Motor neuron (in vitro differentiated cells): Measurements from ENCODE around the gene TRAPPC10. TPM values are rescaled to one million over a fixed set of nuclear protein-coding genes. Genes with fewer than 3 reads are reported as not detected.
"Not testable (repeated sequence)": the region's sequence is repeated elsewhere in the genome, so short reads cannot be mapped to it uniquely, and the experiment has no call there.

Experiments used
- ATAC-seq, 8 experiments: fragments of 200-7000 bp; cut with Tn5 transposase; replicated peaks in 6 of 8; 2 replicates each; pipeline ENCODE4 v1.8.0; 2021; ENCODE audit warnings: mild to moderate bottlenecking in 8 of 8, moderate library complexity in 8 of 8
- H3K27ac ChIP-seq, 2 donors: fragments of 250-450 bp; sonication (Bioruptor Pico); 2 replicates each; pipeline ENCODE4 v1.9.0; 2021; ENCODE audit warnings: antibody characterized with exemption in 2 of 2, mild to moderate bottlenecking in 2 of 2, moderate library complexity in 1 of 2
- H3K4me1 ChIP-seq, 2 donors: fragments of 250-450 bp; sonication (Bioruptor Pico); replicated peaks in 1 of 2; 2 replicates each; pipeline ENCODE4 v1.6.1; 2021; ENCODE audit warnings: antibody characterized with exemption in 2 of 2, mild to moderate bottlenecking in 2 of 2, moderate library complexity in 1 of 2
- H3K4me3 ChIP-seq, 5 donors: fragments of 250-450 bp; sonication (Bioruptor Pico); 2 replicates each; pipeline ENCODE4 v1.9.0; 2021; ENCODE audit warnings: antibody characterized with exemption in 5 of 5, mild to moderate bottlenecking in 5 of 5, moderate library complexity in 4 of 5
- WGBS, 10 experiments: fragments of 450-650 bp; shearing (Covaris generic); methylation state at CpG; one replicate each; pipeline ENCODE4 v1.0.0; 2022; 5-methylcytosine and 5-hydroxymethylcytosine counted together
- in situ Hi-C, 9 experiments: fragments of 400-800 bp; cut with MboI; loops; one replicate each; pipeline ENCODE4 v1.15.0; 2021; ENCODE audit warnings: low sequenced_read_pairs in 9 of 9, low pct_unique_long_range_greater_than_20kb in 2 of 9; ENCODE audit not compliant: unreplicated experiment in 9 of 9
- total RNA-seq, 8 experiments: library from RNA; unstranded; fragments of 300-600 nt; gene quantifications; 2 replicates each; pipeline versions ENCODE4 v1.2.3 to v1.2.4, GENCODE V29; 2022

The TRAPPC10 gene
- total RNA-seq, 8 experiments from 2014 or later: 10.1 to 39.8 (median 19.0) TPM

GRCh38 chr21:44143996-44144395 is 131.9 kb downstream of the TRAPPC10 start:
- in situ Hi-C loops, H3K4me3 ChIP-seq, H3K4me1 ChIP-seq, ATAC-seq, H3K27ac ChIP-seq: not testable (repeated sequence)
- no CpG with 5 or more reads among the region's 8 CpGs for WGBS, 10 experiments

DNA sequence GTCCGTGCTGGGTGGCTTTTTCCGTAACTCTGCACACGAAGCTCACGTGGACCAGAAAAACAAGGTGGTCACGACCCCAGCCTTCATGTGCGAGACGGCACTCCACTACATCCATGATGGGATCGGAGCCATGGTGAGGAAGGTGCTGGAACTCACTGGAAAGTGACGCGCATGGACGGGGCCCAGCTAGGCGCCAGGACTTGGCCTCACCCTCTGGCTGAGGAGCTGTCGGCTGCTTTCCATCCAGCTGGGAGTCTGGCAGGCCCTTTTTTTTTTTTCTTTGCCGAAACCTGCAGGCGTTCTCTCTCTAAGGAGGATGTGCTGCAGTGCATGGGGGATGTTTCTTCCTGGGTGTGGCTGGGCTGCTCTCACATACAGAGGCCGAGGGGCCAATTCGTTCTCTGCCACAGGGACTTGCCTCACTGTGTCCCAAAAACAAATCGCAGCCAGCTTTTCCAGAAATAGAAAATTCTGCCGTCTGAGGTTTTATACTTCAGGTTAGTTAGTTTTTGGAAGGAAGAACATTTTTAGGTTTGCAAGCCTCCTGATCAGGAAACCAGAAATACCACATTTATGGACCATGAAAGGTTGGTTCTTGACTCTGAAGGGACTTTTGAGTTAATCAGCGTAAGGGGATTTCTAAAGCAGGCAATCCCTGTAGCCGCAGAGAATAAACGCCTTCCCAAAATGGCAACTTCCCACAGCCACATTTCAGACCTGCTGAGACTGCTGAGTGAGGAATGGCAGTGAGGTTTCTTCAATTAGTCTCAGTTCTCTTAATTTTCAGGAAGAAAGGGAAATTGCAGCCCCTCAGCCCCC is 132.9 kb downstream of the TRAPPC10 start:
- H3K27ac ChIP-seq, H3K4me1 ChIP-seq, H3K4me3 ChIP-seq, in situ Hi-C loops: not testable (repeated sequence)
- peak in 3 of 8 experiments; percentile 4 to 31 (median 23) for ATAC-seq
- WGBS, 10 experiments: no CpG with 5 or more reads among the region's 22 CpGs

DNA sequence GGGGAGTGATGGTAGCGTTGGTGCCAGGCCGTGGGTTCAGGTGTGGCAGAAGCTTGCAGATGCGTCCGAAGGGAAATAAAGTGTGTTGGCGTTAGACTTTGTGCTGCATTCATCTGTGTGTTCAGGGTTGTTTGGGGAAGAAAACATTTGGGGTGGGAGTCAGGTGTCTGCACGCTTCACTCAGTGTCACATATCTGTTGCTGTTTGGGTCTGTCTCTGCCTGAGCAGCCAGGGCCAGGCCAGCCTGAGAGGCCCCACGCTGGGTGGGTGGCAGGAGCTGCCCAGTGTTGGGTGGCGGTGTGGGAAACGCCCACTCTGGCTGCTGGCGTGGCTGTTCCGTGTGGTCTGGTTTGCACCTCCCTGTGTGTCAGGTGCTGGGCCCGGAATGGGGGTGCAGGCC is 133.5 kb downstream of the TRAPPC10 start:
- in situ Hi-C loops, H3K4me1 ChIP-seq, H3K4me3 ChIP-seq, H3K27ac ChIP-seq: not testable (repeated sequence)
- peak in 4 of 8 experiments; percentile 3 to 34 (median 18) for ATAC-seq
- no CpG with 5 or more reads among the region's 12 CpGs for WGBS, 10 experiments

GRCh38 chr21:44147108-44147507 is 135.0 kb downstream of the TRAPPC10 start:
- H3K4me3 ChIP-seq, H3K27ac ChIP-seq, H3K4me1 ChIP-seq, in situ Hi-C loops: not testable (repeated sequence)
- WGBS, 10 experiments: no CpG with 5 or more reads among the region's 8 CpGs
- peak in 7 of 8 experiments; percentile 21 to 85 (median 49) for ATAC-seq

- ATAC-seq, H3K4me3 ChIP-seq, H3K4me1 ChIP-seq, in situ Hi-C loops, H3K27ac ChIP-seq: not testable (repeated sequence)
- WGBS, 10 experiments: no CpG with 5 or more reads among the region's 10 CpGs
Measured at GRCh38 chr21:44150255-44150654, 138.1 kb downstream of the TRAPPC10 start.

DNA sequence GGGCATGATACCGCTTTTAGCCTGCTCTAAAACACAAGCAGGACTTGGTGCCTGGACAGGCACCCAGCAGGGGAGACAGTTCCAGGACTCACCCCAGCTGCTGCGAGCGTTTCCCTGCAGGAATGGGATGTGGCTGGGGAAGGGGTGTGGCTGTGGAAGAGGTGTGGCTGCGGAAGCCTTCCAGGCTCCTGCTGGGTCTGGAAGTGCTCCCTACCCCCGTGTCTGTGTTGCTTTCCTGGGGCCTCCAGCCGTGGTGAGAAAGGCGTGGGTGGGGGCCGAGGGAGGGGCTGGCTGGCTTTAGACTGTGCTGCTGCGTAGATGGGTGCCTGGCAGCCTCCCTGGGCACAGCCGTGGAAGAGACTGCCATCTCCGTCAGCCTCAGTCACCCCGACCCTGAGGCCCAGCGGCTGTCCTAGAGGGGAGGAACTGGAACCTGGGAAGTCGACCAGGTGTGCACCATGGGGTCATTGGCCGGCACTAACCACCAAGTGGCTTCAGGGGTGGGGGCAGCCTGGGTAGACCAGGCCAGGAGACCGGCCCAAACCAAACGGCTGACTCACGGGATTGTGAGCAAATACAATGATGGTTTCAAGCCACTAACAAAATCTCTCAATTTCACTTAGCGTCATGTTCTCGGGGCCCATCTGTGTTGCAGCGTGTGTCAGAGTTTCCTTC is 141.2 kb downstream of the TRAPPC10 start:
- in situ Hi-C loops, H3K4me1 ChIP-seq, H3K4me3 ChIP-seq, H3K27ac ChIP-seq: not testable (repeated sequence)
- ATAC-seq: peak in 6 of 8 experiments; percentile 38 to 79 (median 76)
- no CpG with 5 or more reads among the region's 21 CpGs for WGBS, 10 experiments

- no CpG with 5 or more reads among the region's 17 CpGs for WGBS, 10 experiments
- in situ Hi-C loops, H3K4me1 ChIP-seq, H3K4me3 ChIP-seq, H3K27ac ChIP-seq: not testable (repeated sequence)
- ATAC-seq: peak in 1 of 8 experiments; percentile 30
Measured at GRCh38 chr21:44153889-44154228, 141.8 kb downstream of the TRAPPC10 start.

- H3K4me3 ChIP-seq, H3K27ac ChIP-seq, H3K4me1 ChIP-seq, in situ Hi-C loops: not testable (repeated sequence)
- peak; percentile 10 to 76 (median 49) for ATAC-seq
- no CpG with 5 or more reads among the region's 20 CpGs for WGBS, 10 experiments
Measured at GRCh38 chr21:44154816-44155230, 142.7 kb downstream of the TRAPPC10 start.

DNA sequence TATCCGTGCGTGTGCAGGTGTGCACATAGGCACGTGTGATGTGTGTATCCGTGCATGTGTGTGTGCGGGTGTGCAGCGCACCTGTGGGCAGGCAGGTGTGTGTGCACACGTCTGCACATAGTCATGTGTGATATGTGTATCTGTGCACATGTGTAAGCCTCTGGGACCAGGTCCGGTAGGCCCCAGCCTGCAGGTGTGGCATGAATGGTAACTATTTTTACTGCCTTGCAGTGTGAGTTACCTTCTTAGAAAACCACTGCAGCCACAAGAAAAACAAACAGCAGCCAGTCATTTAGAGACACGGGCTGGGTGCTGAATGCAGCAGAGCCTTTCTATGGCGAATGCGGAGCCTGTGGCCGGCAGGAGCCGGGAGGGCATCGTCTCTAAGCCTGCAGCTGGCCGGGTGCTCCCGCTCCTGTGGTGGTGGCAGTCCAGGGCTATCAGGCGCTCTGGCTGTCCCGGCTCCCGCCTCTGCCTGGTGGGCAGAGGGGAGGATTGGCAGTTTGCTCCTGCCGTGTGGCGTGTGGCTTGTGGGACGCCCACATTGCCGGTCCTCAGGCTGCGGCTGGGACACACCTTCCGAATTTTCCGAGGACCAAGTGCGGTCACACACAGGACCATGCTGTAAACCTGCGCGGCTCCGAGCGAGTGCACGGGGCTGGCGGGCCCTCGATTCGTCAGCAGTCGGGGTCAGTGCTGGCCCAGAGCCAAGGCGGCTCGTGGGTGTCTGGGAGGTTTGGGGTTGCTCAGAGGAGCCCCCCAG is 143.3 kb downstream of the TRAPPC10 start:
- no CpG with 5 or more reads among the region's 38 CpGs for WGBS, 10 experiments
- H3K27ac ChIP-seq, H3K4me3 ChIP-seq, in situ Hi-C loops, ATAC-seq, H3K4me1 ChIP-seq: not testable (repeated sequence)

- in situ Hi-C loops, H3K27ac ChIP-seq, H3K4me3 ChIP-seq, H3K4me1 ChIP-seq, ATAC-seq: not testable (repeated sequence)
- no CpG with 5 or more reads among the region's 8 CpGs for WGBS, 10 experiments
Measured at GRCh38 chr21:44155994-44156380, 143.9 kb downstream of the TRAPPC10 start.

Other genes starting within 250 kb of the TRAPPC10 start
- 10 to 100 TPM; 11.8 to 41.3 (median 24.3) TPM for gene CSTB, start 236.0 kb upstream of the TRAPPC10 start, total RNA-seq
- 10 to 100 TPM; 11.0 to 38.4 (median 18.3) TPM for gene RRP1, start 222.7 kb upstream of the TRAPPC10 start, total RNA-seq
- 10 to 100 TPM; 13.0 to 44.5 (median 16.7) TPM for gene AGPAT3, start 147.1 kb upstream of the TRAPPC10 start, total RNA-seq
- 10 to 100 TPM in 5 of 8 experiments, 1 to 10 TPM in 2, under 1 TPM in 1; 0.81 to 22.4 (median 10.8) TPM for gene PWP2, start 95.1 kb downstream of the TRAPPC10 start, total RNA-seq
- 10 to 100 TPM in 7 of 8 experiments, 1 to 10 TPM in 1; 9.5 to 85.8 (median 46.0) TPM for gene GATD3, start 121.4 kb downstream of the TRAPPC10 start, total RNA-seq
- 1 to 10 TPM in 4 of 8 experiments, under 1 TPM in 4; 0.09 to 8.9 (median 0.71) TPM for gene ICOSLG, start 228.6 kb downstream of the TRAPPC10 start, total RNA-seq
- 1 to 10 TPM in 1 of 8 experiments, under 1 TPM in 3, not detected in 4; 0.19 to 1.2 (median 0.26) TPM for gene DNMT3L, start 249.6 kb downstream of the TRAPPC10 start, total RNA-seq